Breast epithelium (tissue), 4 donors: ENCODE results near the gene BRD7. TPM values are rescaled to one million over a fixed set of nuclear protein-coding genes. Genes with fewer than 3 reads are reported as not detected.
A peak's percentile ranks its signal among the peaks of the same experiment; 100 is the strongest.

Experiments used
- DNase-seq, 2 donors: peaks; one replicate each; pipeline ENCODE4 v3.0.0-alpha.2; 2019; ENCODE audit warnings: low spot score in 2 of 2
- H3K27ac ChIP-seq, 2 donors: fragments of 200-600 bp; sonication (generic) in 1 of 2; one replicate each; pipeline ENCODE4 v1.5.1; 2016 to 2019; ENCODE audit warnings: mild to moderate bottlenecking in 1 of 2
- H3K27me3 ChIP-seq, 2 donors: fragments of 200-600 bp; sonication (generic) in 1 of 2; one replicate each; pipeline versions ENCODE4 v1.5.1 to v1.6.0; 2017 to 2019; ENCODE audit warnings: control low read depth in 1 of 2, mild to moderate bottlenecking in 1 of 2
- H3K36me3 ChIP-seq: fragments of 200-600 bp; one replicate; pipeline ENCODE4 v1.5.1; 2019
- H3K4me1 ChIP-seq, 2 donors: fragments of 200-600 bp; sonication (generic); one replicate each; pipeline ENCODE4 v1.5.1; 2016 to 2019; ENCODE audit warnings: control low read depth in 1 of 2
- H3K4me3 ChIP-seq, 3 donors: fragments of 200-600 bp; sonication (generic); 1 replicate in 2 of 3; 2 replicates in 1 of 3; pipeline ENCODE4 v1.5.1; 2016 to 2019; ENCODE audit warnings: mild to moderate bottlenecking in 3 of 3, moderate library complexity in 2 of 3
- H3K9me3 ChIP-seq, 2 donors: fragments of 200-600 bp; sonication (generic) in 1 of 2; one replicate each; pipeline ENCODE4 v1.5.1; 2016 to 2019; ENCODE audit warnings: control low read depth in 1 of 2
- CTCF ChIP-seq, 3 donors: fragments of 450-650 bp; IDR thresholded peaks; one replicate each; pipeline ENCODE4 v1.5.1; 2016 to 2017; ENCODE audit warnings: antibody characterized with exemption in 3 of 3, mild to moderate bottlenecking in 3 of 3, moderate library complexity in 3 of 3
- POLR2A ChIP-seq: fragments of 450-650 bp; IDR thresholded peaks from one replicate; pipeline ENCODE4 v1.6.1; 2016; ENCODE audit warnings: antibody characterized with exemption, mild to moderate bottlenecking, moderate library complexity
- POLR2AphosphoS5 ChIP-seq, 3 donors: sonication (generic); formaldehyde crosslinking; IDR thresholded peaks; one replicate each; pipeline ENCODE4 v1.6.1; 2017; ENCODE audit warnings: antibody characterized with exemption in 3 of 3
- intact Hi-C: fragments of 100-400 bp; cut with DNase I; formaldehyde crosslinking; loops from one replicate; pipeline ENCODE4 v1.15.1; 2023; ENCODE audit warnings: low total_unique reads
- total RNA-seq, 3 donors: library from RNA; depleted of rRNA; stranded (reverse); fragments of >200 nt; gene quantifications; one replicate each; pipeline ENCODE4 v1.1.0, GENCODE V29; 2016

The BRD7 gene
- total RNA-seq, 3 donors from 2014 or later = 42.0 to 53.9 (median 43.0) TPM

DNA sequence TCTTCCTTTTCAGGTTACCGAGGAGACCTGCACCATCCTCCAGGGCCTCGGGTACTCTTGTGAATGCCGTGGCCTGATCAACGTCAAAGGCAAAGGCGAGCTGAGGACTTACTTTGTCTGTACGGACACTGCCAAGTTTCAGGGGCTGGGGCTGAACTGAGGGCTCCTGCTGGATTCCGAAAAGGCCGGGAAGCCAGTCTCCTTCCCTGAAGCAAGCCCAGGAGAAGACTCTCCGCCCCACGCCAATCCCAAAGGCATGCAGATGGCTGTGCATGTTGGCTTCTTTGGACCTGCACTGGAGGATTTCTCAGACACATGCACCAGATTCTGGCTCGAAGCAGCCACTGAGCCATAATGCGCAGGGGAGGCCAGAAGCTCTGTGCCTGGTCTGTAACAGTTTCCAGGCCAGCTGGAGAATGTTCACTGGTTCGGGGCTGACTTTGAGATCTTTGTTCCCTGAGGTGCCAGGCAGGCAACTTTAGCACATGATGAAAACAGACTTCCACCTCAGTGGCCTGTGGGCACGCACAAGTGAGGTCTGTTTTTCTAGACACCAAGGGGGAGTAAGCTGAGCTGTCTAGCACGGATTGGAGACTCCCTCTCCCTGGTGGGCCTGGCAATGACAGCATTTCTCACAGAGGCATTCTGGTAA, 53.3 kb downstream of the BRD7 start:
- Histone ChIP-seq H3K36me3 (no peaks in the 10 kb centered on the region), H3K27me3 (no peaks in the 10 kb centered on the region), H3K27ac (no peak overlapping the region), H3K4me3 (no peak overlapping the region), H3K4me1 (no peaks in the 10 kb centered on the region), H3K9me3 (no peaks in the 10 kb centered on the region)
- TF ChIP-seq CTCF (IDR thresholded peaks at IDR 0.05) = no peak
- TF ChIP-seq POLR2A = no peak
- TF ChIP-seq POLR2AphosphoS5 (IDR thresholded peaks at IDR 0.05) = no peak
- peak in 1 of 2 donors; percentile 14 for DNase-seq
- intact Hi-C loops = no loop called here

DNA sequence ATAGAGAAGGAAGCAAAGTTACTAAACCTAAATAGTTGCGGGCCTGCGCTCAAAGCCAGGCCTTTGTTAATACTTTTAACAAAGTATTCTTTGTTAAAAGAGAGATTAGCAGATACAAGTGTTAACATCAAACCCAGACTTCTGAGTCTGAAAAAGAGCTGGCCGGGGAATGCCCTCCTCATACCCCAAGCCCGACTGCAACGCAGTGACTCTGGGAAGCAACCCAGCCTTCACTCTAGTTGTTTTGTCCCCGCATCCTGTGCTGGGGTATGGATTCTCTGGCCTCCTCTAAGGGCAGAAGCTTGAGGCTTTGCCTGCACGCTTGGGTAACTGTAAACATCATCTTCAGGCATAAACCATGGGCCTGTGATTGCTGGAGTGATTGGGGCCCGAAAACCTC, 54.1 kb downstream of the BRD7 start:
- no peaks in the 10 kb centered on the region for H3K9me3 ChIP-seq
- no peaks in the 10 kb centered on the region for H3K27me3 ChIP-seq
- H3K27ac ChIP-seq = peak overlapping the region in 1 of 2 donors; percentile 79
- DNase-seq = no peak
- H3K4me3 ChIP-seq = no peak overlapping the region
- intact Hi-C loops = no loop called here
- no peaks in the 10 kb centered on the region for H3K36me3 ChIP-seq
- TF ChIP-seq POLR2A (no peak), CTCF (IDR thresholded peaks at IDR 0.05) (no peak), POLR2AphosphoS5 (IDR thresholded peaks at IDR 0.05) (no peak)
- H3K4me1 ChIP-seq = no peaks in the 10 kb centered on the region

GRCh38 chr16:50313596-50314478, 55.0 kb downstream of the BRD7 start:
- Histone ChIP-seq H3K27me3 (no peaks in the 10 kb centered on the region), H3K36me3 (no peaks in the 10 kb centered on the region), H3K4me1 (no peaks in the 10 kb centered on the region), H3K4me3 (no peak overlapping the region), H3K27ac (peak overlapping the region; percentile 66 to 79), H3K9me3 (no peaks in the 10 kb centered on the region)
- peak in 1 of 2 donors; percentile 30 for DNase-seq
- intact Hi-C loops = no loop called here
- no peak for TF ChIP-seq POLR2A
- TF ChIP-seq POLR2AphosphoS5 (IDR thresholded peaks at IDR 0.05) = peak in 1 of 3 donors; percentile 56

DNA sequence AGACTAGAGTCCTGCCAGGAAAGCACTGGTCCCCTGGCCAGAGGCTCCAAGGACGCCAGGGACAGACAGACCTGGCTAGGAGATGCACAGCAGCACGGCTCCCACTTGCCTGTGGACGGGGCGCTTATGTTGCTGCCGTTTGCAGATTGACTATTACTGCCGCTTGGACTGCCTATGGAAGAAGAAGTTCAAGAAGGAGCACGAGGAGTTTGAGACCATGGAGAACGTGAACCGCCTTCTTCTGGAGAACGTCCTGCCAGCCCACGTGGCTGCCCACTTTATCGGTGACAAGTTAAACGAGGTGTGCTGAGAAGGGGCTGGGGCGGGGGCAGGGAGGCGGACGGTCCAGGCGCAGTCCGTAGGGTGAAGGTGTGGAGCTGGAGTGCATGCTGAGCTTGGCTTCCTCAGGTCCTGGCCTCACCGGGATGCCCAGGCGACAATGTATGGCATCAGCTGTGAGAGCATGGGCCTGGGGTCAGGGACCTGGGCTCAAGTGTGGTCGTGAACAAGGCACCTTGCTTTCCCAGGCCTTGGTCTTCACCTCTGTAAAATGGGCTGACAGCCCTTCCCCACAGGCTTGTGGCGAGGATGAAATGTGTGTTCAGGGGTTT, 56.8 kb downstream of the BRD7 start:
- Histone ChIP-seq H3K4me1 (no peaks in the 10 kb centered on the region), H3K36me3 (no peaks in the 10 kb centered on the region), H3K27me3 (no peaks in the 10 kb centered on the region), H3K27ac (no peak overlapping the region), H3K4me3 (no peak overlapping the region), H3K9me3 (no peaks in the 10 kb centered on the region)
- TF ChIP-seq POLR2A (no peak), POLR2AphosphoS5 (IDR thresholded peaks at IDR 0.05) (no peak), CTCF (IDR thresholded peaks at IDR 0.05) (no peak)
- DNase-seq = no peak
- intact Hi-C loops = no loop called here

DNA sequence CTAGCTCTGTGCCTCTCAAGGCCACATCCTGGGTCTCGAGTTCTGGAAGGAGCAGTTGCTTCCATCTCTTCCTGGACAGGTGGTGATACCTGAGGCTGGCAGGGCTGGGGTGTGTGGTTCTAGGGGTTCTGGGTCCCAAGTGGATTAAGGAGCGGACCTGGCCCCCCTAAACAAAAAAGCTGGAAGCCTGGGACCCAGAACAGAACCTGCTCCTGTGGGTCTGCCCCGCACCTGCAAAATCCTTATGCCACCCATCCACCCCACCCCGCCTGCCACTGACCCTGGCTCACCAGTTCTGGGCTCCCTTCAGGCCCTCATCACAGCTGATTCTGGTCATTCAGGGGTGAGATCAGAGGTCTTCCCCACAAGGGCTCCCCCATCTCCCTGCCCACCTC, 57.7 kb downstream of the BRD7 start:
- Histone ChIP-seq H3K27ac (no peak overlapping the region), H3K36me3 (no peaks in the 10 kb centered on the region)
- intact Hi-C loops = no loop called here

More for the DNA sequence above, 57.7 kb downstream of the BRD7 start:
- no peak for DNase-seq
- Histone ChIP-seq H3K9me3 (no peaks in the 10 kb centered on the region), H3K4me3 (no peak overlapping the region), H3K27me3 (no peaks in the 10 kb centered on the region), H3K4me1 (no peaks in the 10 kb centered on the region)
- TF ChIP-seq CTCF (IDR thresholded peaks at IDR 0.05) (no peak), POLR2A (no peak), POLR2AphosphoS5 (IDR thresholded peaks at IDR 0.05) (no peak)
